ENCODE measurements around the gene MAN2A2. TPM values are rescaled to one million over a fixed set of nuclear protein-coding genes. Genes with fewer than 3 reads are reported as not detected.
"Not testable (repeated sequence)": the region's sequence is repeated elsewhere in the genome, so short reads cannot be mapped to it uniquely, and the experiment has no call there.

Gene MAN2A2
- polyA plus RNA-seq, 1 donor: 44.0 TPM

DNA sequence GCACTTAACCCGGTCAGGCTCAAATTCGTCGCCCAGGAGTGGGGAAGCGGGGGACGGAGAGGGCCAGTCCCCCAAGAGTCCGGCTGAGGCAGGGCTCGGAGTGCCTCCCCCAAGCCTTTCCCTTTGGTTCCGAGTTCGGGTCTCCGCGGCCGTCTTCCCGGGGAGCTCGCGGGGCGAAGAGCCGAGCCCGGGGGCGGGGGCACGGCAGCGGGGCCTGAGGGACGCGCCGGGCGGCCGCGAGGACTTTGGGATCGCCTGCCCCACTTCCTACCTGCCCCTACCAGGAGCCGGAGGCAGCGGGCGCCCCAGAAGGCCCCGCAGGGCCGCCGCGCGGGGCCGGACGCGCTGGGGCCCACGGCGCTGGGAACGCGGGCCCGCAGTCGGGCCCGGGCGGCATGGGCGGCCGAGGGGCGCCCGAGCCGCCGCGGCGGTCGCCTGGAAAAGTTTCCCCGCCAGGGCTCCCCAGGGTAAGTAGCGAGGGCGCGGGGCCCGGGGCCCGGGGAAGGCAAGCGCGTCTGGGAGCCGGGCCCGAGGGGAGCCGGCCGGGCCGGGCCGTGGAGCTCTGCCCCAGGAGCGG is 31.9 kb upstream of the MAN2A2 start:
- Histone ChIP-seq H3K27ac (ENCODE audit: low read length) (peak overlapping the region; percentile 89), H3K36me3 (ENCODE audit: control insufficient read depth, insufficient read depth, low read length) (peaks cover 11% of the 10 kb centered on the region), H3K9me3 (ENCODE audit: control insufficient read depth, low read depth, low read length) (no peaks in the 10 kb centered on the region), H3K4me1 (ENCODE audit: control insufficient read depth, insufficient read depth, low read length) (peaks cover 54% of the 10 kb centered on the region), H3K27me3 (ENCODE audit: control insufficient read depth, insufficient read depth, low read length) (no peaks in the 10 kb centered on the region), H3K4me3 (ENCODE audit: low read length) (peak overlapping the region; percentile 77)
- WGBS (ENCODE audit: insufficient coverage, low lambda C conversion rate): no CpG with 5 or more reads among the region's 71 CpGs
- peak in 1 of 2 donors; percentile 73 for DNase-seq

DNA sequence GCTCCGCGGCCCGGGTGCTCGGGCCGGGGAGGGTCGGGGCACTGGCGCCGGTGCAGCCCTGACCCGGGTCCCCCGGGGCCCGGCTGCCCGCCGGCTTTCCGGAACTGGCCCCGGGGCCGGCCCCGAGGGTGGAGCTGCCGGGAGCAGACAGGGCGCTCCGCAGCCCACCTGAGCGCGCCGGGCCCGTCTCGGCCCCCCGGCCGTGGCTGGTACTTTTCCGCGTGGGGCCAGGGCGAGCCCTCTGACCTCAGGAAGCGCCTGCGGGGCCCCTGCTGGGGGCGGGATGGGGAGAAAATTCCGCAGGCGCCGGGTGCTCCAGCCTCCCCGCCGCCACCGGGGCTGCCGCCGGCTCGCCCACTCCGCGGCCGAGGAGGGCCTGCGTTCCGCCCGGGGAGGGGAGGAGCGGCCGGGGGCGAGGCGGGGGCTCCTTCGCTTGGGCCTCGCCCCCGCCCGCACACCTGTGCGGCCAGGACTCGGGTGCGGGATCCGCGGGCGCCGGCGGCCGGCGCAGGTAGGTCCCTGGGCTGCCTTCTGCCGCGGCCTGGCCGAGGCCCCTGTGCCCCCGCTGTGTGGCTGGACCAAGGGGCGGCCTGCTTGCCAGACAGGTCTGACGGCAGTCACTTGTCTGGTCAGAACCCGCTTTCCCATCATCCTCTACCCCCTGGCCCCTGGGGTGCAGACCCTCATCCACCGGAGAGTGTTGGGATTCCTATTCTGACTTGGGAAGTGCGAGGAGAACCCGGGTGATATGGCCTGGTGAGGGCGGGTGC is 31.2 kb upstream of the MAN2A2 start:
- peak overlapping the region; percentile 72 for H3K4me3 ChIP-seq (ENCODE audit: low read length)
- no peaks in the 10 kb centered on the region for H3K27me3 ChIP-seq (ENCODE audit: control insufficient read depth, insufficient read depth, low read length)
- peaks cover 51% of the 10 kb centered on the region for H3K4me1 ChIP-seq (ENCODE audit: control insufficient read depth, insufficient read depth, low read length)
- peak in 1 of 2 donors; percentile 54 for DNase-seq
- H3K27ac ChIP-seq (ENCODE audit: low read length): peak overlapping the region; percentile 75
- peaks cover 18% of the 10 kb centered on the region for H3K36me3 ChIP-seq (ENCODE audit: control insufficient read depth, insufficient read depth, low read length)
- H3K9me3 ChIP-seq (ENCODE audit: control insufficient read depth, low read depth, low read length): no peaks in the 10 kb centered on the region
- no CpG with 5 or more reads among the region's 77 CpGs for WGBS (ENCODE audit: insufficient coverage, low lambda C conversion rate)

DNA sequence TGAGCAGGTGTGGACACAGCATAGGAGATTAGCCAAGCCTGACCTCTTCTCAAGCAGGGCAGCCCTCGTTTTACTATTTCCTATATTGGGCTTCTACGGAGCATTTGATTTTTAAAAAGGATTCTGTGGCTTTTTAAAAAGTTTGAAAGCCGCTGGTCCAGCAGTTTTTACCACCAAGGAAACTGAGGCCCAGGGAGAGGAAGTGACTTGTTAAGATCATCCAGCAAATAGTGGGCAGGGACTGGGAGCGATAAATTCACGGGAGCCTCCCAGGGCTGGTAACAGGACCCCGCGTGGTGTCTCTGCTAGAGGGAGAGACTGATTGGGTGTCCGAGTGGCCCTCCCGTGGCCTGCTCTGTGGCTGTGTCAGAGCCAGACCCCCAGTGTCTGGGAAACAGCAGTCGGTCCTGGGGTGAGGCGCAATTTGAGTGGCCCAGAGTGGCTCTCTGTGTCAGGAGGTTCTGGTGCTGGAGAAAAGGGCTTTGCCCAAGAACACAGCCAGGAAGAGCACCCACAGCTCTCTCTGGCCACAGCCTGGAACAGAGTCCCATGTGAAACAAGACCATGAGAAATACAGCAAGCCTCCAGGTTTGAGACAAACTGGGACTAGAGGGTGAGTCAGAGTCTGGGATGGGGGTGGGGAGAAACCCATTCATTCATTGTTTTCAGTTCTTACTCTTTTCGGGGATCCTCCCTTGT is 30.5 kb upstream of the MAN2A2 start:
- Histone ChIP-seq H3K27me3 (ENCODE audit: control insufficient read depth, insufficient read depth, low read length) (no peaks in the 10 kb centered on the region), H3K27ac (ENCODE audit: low read length) (peak overlapping the region; percentile 75), H3K36me3 (ENCODE audit: control insufficient read depth, insufficient read depth, low read length) (peaks cover 25% of the 10 kb centered on the region), H3K4me1 (ENCODE audit: control insufficient read depth, insufficient read depth, low read length) (peaks cover 51% of the 10 kb centered on the region), H3K4me3 (ENCODE audit: low read length) (peak overlapping the region; percentile 72), H3K9me3 (ENCODE audit: control insufficient read depth, low read depth, low read length) (no peaks in the 10 kb centered on the region)
- DNase-seq: peak in 1 of 2 donors; percentile 49
- WGBS (ENCODE audit: insufficient coverage, low lambda C conversion rate): no CpG with 5 or more reads among the region's 12 CpGs

DNA sequence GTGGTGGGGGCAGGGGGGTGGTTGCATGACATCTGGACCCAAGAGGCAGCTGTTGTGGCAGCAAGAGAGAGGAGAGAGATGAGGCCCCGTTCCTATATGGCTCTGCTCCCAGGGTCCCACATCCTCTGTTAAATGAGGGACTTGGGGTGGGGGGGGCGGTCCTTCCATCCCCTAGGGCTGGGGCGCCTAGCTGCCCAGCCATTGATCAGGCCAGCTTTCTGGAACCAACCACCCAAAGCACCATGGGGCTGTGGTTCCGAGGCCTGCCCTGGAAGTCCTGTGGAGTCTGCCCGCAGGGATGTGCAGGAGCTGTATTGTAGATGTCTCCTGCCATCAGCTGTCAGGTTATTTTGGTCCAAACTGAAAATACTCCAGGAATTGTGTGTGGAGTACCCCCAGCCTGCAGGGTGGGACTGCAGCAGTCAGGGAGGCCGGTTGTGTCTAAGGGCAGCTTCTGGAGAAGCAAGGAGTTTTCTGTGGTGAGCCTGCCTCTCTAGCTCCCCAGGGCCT is 29.6 kb upstream of the MAN2A2 start:
- H3K27ac ChIP-seq (ENCODE audit: low read length): peak overlapping the region; percentile 75
- no CpG with 5 or more reads among the region's 6 CpGs for WGBS (ENCODE audit: insufficient coverage, low lambda C conversion rate)
- H3K36me3 ChIP-seq (ENCODE audit: control insufficient read depth, insufficient read depth, low read length): peaks cover 34% of the 10 kb centered on the region

DNA sequence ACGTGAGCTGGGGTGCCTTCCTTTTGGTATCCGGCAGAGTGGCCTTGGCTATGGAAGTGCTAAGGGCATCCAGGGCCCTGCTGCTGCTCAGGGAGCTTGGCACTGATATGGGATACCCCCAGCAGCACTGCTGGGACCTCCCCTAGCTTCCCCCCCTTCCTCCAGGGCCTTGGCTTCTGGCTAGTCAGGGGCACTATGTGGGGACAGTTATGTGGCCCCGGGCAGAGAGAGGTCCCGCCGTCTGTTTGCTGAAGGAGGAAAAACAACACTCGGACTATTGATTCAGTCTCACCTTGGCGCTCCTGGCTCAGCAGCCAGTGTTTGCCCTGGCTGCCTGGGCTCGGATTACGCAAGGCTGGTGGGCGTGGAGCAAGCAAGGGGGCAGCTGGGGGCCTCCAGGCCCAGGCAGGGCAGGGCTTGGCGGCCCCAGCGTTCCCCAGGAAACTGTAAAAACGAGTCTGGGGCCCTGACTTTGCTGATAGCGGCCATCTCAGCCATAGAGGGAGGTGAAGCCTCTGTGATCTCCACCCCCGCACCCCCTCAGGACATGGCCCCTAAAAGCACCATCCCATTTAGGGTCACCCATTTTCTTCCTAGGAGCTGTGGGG is 29.0 kb upstream of the MAN2A2 start:
- no peaks in the 10 kb centered on the region for H3K27me3 ChIP-seq (ENCODE audit: control insufficient read depth, insufficient read depth, low read length)
- no peaks in the 10 kb centered on the region for H3K9me3 ChIP-seq (ENCODE audit: control insufficient read depth, low read depth, low read length)
- peak overlapping the region; percentile 72 for H3K4me3 ChIP-seq (ENCODE audit: low read length)
- H3K36me3 ChIP-seq (ENCODE audit: control insufficient read depth, insufficient read depth, low read length): peaks cover 40% of the 10 kb centered on the region
- WGBS (ENCODE audit: insufficient coverage, low lambda C conversion rate): no CpG with 5 or more reads among the region's 15 CpGs
- H3K4me1 ChIP-seq (ENCODE audit: control insufficient read depth, insufficient read depth, low read length): peaks cover 39% of the 10 kb centered on the region
- H3K27ac ChIP-seq (ENCODE audit: low read length): peak overlapping the region; percentile 75
- peak; percentile 80 to 90 for DNase-seq

More for the DNA sequence above, 29.6 kb upstream of the MAN2A2 start:
- DNase-seq: no peak
- Histone ChIP-seq H3K27me3 (ENCODE audit: control insufficient read depth, insufficient read depth, low read length) (no peaks in the 10 kb centered on the region), H3K9me3 (ENCODE audit: control insufficient read depth, low read depth, low read length) (no peaks in the 10 kb centered on the region), H3K4me1 (ENCODE audit: control insufficient read depth, insufficient read depth, low read length) (peaks cover 44% of the 10 kb centered on the region), H3K4me3 (ENCODE audit: low read length) (peak overlapping the region; percentile 72)

DNA sequence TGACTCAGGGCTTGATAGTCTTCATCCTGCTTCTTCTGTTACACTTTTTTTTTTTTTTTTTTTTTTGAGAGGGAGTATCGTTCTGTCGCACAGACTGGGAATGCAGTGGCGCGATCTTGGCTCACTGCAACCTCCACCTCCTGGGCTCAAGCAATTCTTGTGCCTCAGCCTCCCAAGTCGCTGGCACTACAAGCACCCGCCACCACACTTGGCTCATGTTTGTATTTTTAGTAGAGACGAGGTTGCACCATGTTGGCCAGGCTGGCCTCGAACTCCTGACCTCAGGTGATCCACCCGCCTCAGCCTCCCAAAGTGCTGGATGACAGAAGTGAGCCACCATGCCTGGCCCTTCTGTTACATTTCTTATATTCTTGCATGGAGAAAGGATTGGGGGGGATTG is 28.1 kb upstream of the MAN2A2 start:
- H3K9me3 ChIP-seq (ENCODE audit: control insufficient read depth, low read depth, low read length); H3K27me3 ChIP-seq (ENCODE audit: control insufficient read depth, insufficient read depth, low read length); DNase-seq; H3K27ac ChIP-seq (ENCODE audit: low read length); H3K4me3 ChIP-seq (ENCODE audit: low read length): not testable (repeated sequence)
- H3K36me3 ChIP-seq (ENCODE audit: control insufficient read depth, insufficient read depth, low read length): peaks cover 49% of the 10 kb centered on the region
- WGBS (ENCODE audit: insufficient coverage, low lambda C conversion rate): no CpG with 5 or more reads among the region's 9 CpGs
- peaks cover 30% of the 10 kb centered on the region for H3K4me1 ChIP-seq (ENCODE audit: control insufficient read depth, insufficient read depth, low read length)

DNA sequence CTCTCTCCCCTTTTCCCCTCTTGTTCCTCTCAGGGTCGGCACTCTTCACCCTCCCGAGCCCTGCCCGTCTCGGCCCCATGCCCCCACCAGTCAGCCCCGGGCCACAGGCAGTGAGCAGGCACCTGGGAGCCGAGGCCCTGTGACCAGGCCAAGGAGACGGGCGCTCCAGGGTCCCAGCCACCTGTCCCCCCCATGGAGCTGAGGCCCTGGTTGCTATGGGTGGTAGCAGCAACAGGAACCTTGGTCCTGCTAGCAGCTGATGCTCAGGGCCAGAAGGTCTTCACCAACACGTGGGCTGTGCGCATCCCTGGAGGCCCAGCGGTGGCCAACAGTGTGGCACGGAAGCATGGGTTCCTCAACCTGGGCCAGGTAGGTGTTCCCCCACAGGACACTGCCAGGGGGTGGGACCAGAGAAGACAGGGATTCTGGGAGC is 27.5 kb upstream of the MAN2A2 start:
- peaks cover 55% of the 10 kb centered on the region for H3K36me3 ChIP-seq (ENCODE audit: control insufficient read depth, insufficient read depth, low read length)
- H3K4me1 ChIP-seq (ENCODE audit: control insufficient read depth, insufficient read depth, low read length): peaks cover 24% of the 10 kb centered on the region
- WGBS (ENCODE audit: insufficient coverage, low lambda C conversion rate): no CpG with 5 or more reads among the region's 12 CpGs
- no peaks in the 10 kb centered on the region for H3K27me3 ChIP-seq (ENCODE audit: control insufficient read depth, insufficient read depth, low read length)
- H3K27ac ChIP-seq (ENCODE audit: low read length): no peak overlapping the region
- no peaks in the 10 kb centered on the region for H3K9me3 ChIP-seq (ENCODE audit: control insufficient read depth, low read depth, low read length)
- no peak overlapping the region for H3K4me3 ChIP-seq (ENCODE audit: low read length)
- DNase-seq: no peak

DNA sequence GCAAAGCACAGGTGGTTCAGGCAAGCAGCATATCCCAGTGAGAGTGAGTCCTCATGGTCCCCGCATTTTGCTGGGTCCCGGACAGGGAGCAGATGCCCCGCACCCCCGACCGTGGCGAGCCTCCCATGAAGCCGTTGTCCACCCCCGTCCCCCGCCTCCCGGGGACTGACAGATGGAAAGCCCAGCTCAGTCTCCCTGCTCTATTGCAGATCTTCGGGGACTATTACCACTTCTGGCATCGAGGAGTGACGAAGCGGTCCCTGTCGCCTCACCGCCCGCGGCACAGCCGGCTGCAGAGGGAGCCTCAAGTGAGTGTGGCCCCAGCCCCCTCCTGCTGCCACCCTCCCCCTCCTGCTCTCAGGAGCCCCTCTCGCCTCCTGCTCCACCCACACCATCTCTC is 27.1 kb upstream of the MAN2A2 start:
- H3K4me3 ChIP-seq (ENCODE audit: low read length): no peak overlapping the region
- H3K9me3 ChIP-seq (ENCODE audit: control insufficient read depth, low read depth, low read length): no peaks in the 10 kb centered on the region
- H3K4me1 ChIP-seq (ENCODE audit: control insufficient read depth, insufficient read depth, low read length): peaks cover 20% of the 10 kb centered on the region
- H3K27me3 ChIP-seq (ENCODE audit: control insufficient read depth, insufficient read depth, low read length): no peaks in the 10 kb centered on the region
- DNase-seq: no peak
- H3K36me3 ChIP-seq (ENCODE audit: control insufficient read depth, insufficient read depth, low read length): peaks cover 59% of the 10 kb centered on the region
- no CpG with 5 or more reads among the region's 20 CpGs for WGBS (ENCODE audit: insufficient coverage, low lambda C conversion rate)
- H3K27ac ChIP-seq (ENCODE audit: low read length): no peak overlapping the region

DNA sequence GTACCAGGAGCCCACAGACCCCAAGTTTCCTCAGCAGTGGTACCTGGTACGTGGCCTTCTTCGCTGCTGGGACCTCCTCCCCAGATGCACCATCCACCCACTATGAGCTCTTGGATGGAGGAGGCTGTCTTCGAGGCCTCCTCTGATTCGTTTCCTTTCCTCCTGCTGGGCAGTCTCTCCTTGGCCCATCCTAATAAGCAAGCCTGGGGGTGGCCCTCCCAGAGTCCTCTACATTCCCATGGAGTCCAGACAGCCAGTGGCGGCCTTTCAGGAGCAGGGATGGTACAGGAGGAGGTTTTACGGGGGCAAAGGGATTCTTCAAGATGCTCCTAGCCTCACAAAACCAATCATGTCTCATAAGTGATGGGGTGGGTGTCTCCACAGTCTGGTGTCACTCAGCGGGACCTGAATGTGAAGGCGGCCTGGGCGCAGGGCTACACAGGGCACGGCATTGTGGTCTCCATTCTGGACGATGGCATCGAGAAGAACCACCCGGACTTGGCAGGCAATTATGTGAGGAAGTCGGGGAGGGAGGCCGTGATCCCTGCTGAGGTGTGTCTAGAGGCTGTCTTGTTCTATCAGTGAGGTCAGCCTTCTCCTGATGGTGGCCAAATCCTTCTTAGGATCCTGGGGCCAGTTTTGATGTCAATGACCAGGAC is 26.5 kb upstream of the MAN2A2 start:
- H3K4me3 ChIP-seq (ENCODE audit: low read length): no peak overlapping the region
- WGBS (ENCODE audit: insufficient coverage, low lambda C conversion rate): no CpG with 5 or more reads among the region's 15 CpGs
- no peaks in the 10 kb centered on the region for H3K9me3 ChIP-seq (ENCODE audit: control insufficient read depth, low read depth, low read length)
- H3K36me3 ChIP-seq (ENCODE audit: control insufficient read depth, insufficient read depth, low read length): peaks cover 65% of the 10 kb centered on the region
- H3K4me1 ChIP-seq (ENCODE audit: control insufficient read depth, insufficient read depth, low read length): peaks cover 20% of the 10 kb centered on the region
- H3K27me3 ChIP-seq (ENCODE audit: control insufficient read depth, insufficient read depth, low read length): no peaks in the 10 kb centered on the region
- no peak overlapping the region for H3K27ac ChIP-seq (ENCODE audit: low read length)
- no peak for DNase-seq

All from large intestine (tissue), 3 donors.